HEK293 (cell line): Measurements from ENCODE around the gene NKD1.

Experiments used
- ELK4 ChIP-seq: IDR thresholded peaks from 2 replicates; pipeline ENCODE4 v1.6.1; 2011; ENCODE audit warnings: mild to moderate bottlenecking, low read depth, low read length, borderline replicate concordance
- YY1 ChIP-seq: fragments of 450-650 bp; formaldehyde crosslinking; IDR thresholded peaks from 2 replicates; pipeline ENCODE4 v1.5.1; 2018; ENCODE audit warnings: missing biosample characterization, missing genetic modification characterization
- ZFP41 ChIP-seq: fragments of 450-650 bp; formaldehyde crosslinking; IDR thresholded peaks from 2 replicates; pipeline ENCODE4 v1.5.1; 2016; ENCODE audit warnings: missing biosample characterization, missing genetic modification characterization, borderline replicate concordance
- ZNF274 ChIP-seq, 2 experiments: fragments of 200-500 bp in 1 of 2; fragments of 450-650 bp in 1 of 2; sonication (Bioruptor generic) in 1 of 2; formaldehyde crosslinking in 1 of 2; IDR thresholded peaks; 2 replicates each; pipeline versions ENCODE4 v1.5.1 to v1.6.1; 2014 to 2016; ENCODE audit warnings: borderline replicate concordance in 1 of 2, inconsistent platforms in 1 of 2, low read length in 1 of 2, missing biosample characterization in 1 of 2, missing genetic modification characterization in 1 of 2
- ZNF510 ChIP-seq: fragments of 450-650 bp; formaldehyde crosslinking; IDR thresholded peaks from 2 replicates; pipeline ENCODE4 v1.5.1; 2018; ENCODE audit warnings: mild to moderate bottlenecking, missing genetic modification characterization, missing biosample characterization; ENCODE audit not compliant: insufficient replicate concordance
- TF ChIP-seq, protein P1 (sequence below): fragments of 450-650 bp; formaldehyde crosslinking; IDR thresholded peaks from 2 replicates; pipeline ENCODE4 v1.5.1; 2016; ENCODE audit warnings: missing biosample characterization, missing genetic modification characterization
- TF ChIP-seq, protein P2 (sequence below): fragments of 450-650 bp; formaldehyde crosslinking; IDR thresholded peaks from 2 replicates; pipeline ENCODE4 v1.5.1; 2016; ENCODE audit warnings: missing biosample characterization, missing genetic modification characterization, borderline replicate concordance

- no peak for TF ChIP-seq YY1 (tag by site-specific recombination)
- TF ChIP-seq, protein P1, sequence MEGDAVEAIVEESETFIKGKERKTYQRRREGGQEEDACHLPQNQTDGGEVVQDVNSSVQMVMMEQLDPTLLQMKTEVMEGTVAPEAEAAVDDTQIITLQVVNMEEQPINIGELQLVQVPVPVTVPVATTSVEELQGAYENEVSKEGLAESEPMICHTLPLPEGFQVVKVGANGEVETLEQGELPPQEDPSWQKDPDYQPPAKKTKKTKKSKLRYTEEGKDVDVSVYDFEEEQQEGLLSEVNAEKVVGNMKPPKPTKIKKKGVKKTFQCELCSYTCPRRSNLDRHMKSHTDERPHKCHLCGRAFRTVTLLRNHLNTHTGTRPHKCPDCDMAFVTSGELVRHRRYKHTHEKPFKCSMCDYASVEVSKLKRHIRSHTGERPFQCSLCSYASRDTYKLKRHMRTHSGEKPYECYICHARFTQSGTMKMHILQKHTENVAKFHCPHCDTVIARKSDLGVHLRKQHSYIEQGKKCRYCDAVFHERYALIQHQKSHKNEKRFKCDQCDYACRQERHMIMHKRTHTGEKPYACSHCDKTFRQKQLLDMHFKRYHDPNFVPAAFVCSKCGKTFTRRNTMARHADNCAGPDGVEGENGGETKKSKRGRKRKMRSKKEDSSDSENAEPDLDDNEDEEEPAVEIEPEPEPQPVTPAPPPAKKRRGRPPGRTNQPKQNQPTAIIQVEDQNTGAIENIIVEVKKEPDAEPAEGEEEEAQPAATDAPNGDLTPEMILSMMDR (tag by site-specific recombination): no peak
- no peak for TF ChIP-seq ZNF510
- no peak for TF ChIP-seq ZFP41
- no peak for TF ChIP-seq ELK4
- TF ChIP-seq ZNF274 (IDR thresholded peaks at IDR 0.05; ENCODE audit: low read length): no peak
- no peak for TF ChIP-seq ZNF274 (tag by site-specific recombination; IDR thresholded peaks at IDR 0.05; ENCODE audit: borderline replicate concordance)
- TF ChIP-seq, protein P2, sequence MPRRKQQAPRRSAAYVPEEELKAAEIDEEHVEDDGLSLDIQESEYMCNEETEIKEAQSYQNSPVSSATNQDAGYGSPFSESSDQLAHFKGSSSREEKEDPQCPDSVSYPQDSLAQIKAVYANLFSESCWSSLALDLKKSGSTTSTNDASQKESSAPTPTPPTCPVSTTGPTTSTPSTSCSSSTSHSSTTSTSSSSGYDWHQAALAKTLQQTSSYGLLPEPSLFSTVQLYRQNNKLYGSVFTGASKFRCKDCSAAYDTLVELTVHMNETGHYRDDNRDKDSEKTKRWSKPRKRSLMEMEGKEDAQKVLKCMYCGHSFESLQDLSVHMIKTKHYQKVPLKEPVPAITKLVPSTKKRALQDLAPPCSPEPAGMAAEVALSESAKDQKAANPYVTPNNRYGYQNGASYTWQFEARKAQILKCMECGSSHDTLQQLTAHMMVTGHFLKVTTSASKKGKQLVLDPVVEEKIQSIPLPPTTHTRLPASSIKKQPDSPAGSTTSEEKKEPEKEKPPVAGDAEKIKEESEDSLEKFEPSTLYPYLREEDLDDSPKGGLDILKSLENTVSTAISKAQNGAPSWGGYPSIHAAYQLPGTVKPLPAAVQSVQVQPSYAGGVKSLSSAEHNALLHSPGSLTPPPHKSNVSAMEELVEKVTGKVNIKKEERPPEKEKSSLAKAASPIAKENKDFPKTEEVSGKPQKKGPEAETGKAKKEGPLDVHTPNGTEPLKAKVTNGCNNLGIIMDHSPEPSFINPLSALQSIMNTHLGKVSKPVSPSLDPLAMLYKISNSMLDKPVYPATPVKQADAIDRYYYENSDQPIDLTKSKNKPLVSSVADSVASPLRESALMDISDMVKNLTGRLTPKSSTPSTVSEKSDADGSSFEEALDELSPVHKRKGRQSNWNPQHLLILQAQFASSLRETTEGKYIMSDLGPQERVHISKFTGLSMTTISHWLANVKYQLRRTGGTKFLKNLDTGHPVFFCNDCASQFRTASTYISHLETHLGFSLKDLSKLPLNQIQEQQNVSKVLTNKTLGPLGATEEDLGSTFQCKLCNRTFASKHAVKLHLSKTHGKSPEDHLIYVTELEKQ (tag by site-specific recombination): no peak
Observed at GRCh38 chr16:50583211-50583610, 35.0 kb downstream of the NKD1 start.
